ENCODE measurements around the gene AOC1.

Gene AOC1

GRCh38 chr7:150831851-150832250 lies 20.5 kb upstream of the AOC1 start:
- in situ Hi-C loops (cut with MboI; ENCODE audit: low sequenced_read_pairs): no loop called here

GRCh38 chr7:150835019-150835418 lies 17.3 kb upstream of the AOC1 start:
- in situ Hi-C loops (cut with MboI; ENCODE audit: low sequenced_read_pairs): no loop called here

- in situ Hi-C loops (cut with MboI; ENCODE audit: low sequenced_read_pairs): no loop called here
Measured at GRCh38 chr7:150835702-150836280, 16.5 kb upstream of the AOC1 start.

GRCh38 chr7:150838965-150839650 lies 13.2 kb upstream of the AOC1 start:
- in situ Hi-C loops (cut with MboI; ENCODE audit: low sequenced_read_pairs): no loop called here

- in situ Hi-C loops (cut with MboI; ENCODE audit: low sequenced_read_pairs): loop anchor here (10.0 kb wide), 1 partner anchor 57 kb away; no protein-coding TSS in a partner anchor
Measured at GRCh38 chr7:150842018-150842417, 10.3 kb upstream of the AOC1 start.

GRCh38 chr7:150842716-150843115 lies 9.6 kb upstream of the AOC1 start:
- in situ Hi-C loops (cut with MboI; ENCODE audit: low sequenced_read_pairs): loop anchor here (10.0 kb wide), 1 partner anchor 58 kb away; no protein-coding TSS in a partner anchor

- in situ Hi-C loops (cut with MboI; ENCODE audit: low sequenced_read_pairs): loop anchor here (10.0 kb wide), 1 partner anchor 61 kb away; no protein-coding TSS in a partner anchor
Measured at GRCh38 chr7:150845421-150845861, 6.9 kb upstream of the AOC1 start.

GRCh38 chr7:150846291-150847115 lies 5.8 kb upstream of the AOC1 start:
- in situ Hi-C loops (cut with MboI; ENCODE audit: low sequenced_read_pairs): loop anchor here (10.0 kb wide), 1 partner anchor 62 kb away; no protein-coding TSS in a partner anchor

GRCh38 chr7:150847536-150847935 lies 4.8 kb upstream of the AOC1 start:
- in situ Hi-C loops (cut with MboI; ENCODE audit: low sequenced_read_pairs): loop anchor here (10.0 kb wide), 1 partner anchor 63 kb away; no protein-coding TSS in a partner anchor

- in situ Hi-C loops (cut with MboI; ENCODE audit: low sequenced_read_pairs): loop anchor here (10.0 kb wide), 1 partner anchor 63 kb away; no protein-coding TSS in a partner anchor
Measured at GRCh38 chr7:150848111-150848510, 4.2 kb upstream of the AOC1 start.

- in situ Hi-C loops (cut with MboI; ENCODE audit: low sequenced_read_pairs): loop anchor here (10.0 kb wide), 1 partner anchor 64 kb away; no protein-coding TSS in a partner anchor
Measured at GRCh38 chr7:150848561-150849115, 3.7 kb upstream of the AOC1 start.

GRCh38 chr7:150849204-150849775 lies 3.0 kb upstream of the AOC1 start:
- in situ Hi-C loops (cut with MboI; ENCODE audit: low sequenced_read_pairs): loop anchor here (10.0 kb wide), 1 partner anchor 64 kb away; no protein-coding TSS in a partner anchor

GRCh38 chr7:150850273-150850672 lies 2.0 kb upstream of the AOC1 start:
- in situ Hi-C loops (cut with MboI; ENCODE audit: low sequenced_read_pairs): no loop called here

GRCh38 chr7:150851492-150852370 lies 586 bp upstream of the AOC1 start:
- in situ Hi-C loops (cut with MboI; ENCODE audit: low sequenced_read_pairs): no loop called here

GRCh38 chr7:150854066-150855000 lies 2.0 kb downstream of the AOC1 start:
- in situ Hi-C loops (cut with MboI; ENCODE audit: low sequenced_read_pairs): no loop called here

- in situ Hi-C loops (cut with MboI; ENCODE audit: low sequenced_read_pairs): no loop called here
Measured at GRCh38 chr7:150855046-150855445, 2.7 kb downstream of the AOC1 start.

- in situ Hi-C loops (cut with MboI; ENCODE audit: low sequenced_read_pairs): no loop called here
Measured at GRCh38 chr7:150855476-150856302, 3.4 kb downstream of the AOC1 start.
